HEK293T (cell line): ENCODE results near the gene CARD19.

Experiments used
- ARNT ChIP-seq: fragments of 450-650 bp; IDR thresholded peaks from 2 replicates; pipeline ENCODE4 v1.6.1; 2017; ENCODE audit warnings: mild to moderate bottlenecking
- BHLHE40 ChIP-seq: fragments of 450-650 bp; IDR thresholded peaks from 2 replicates; pipeline ENCODE4 v1.6.1; 2016; ENCODE audit warnings: mild to moderate bottlenecking, moderate library complexity, borderline replicate concordance
- ELF4 ChIP-seq: fragments of 450-650 bp; IDR thresholded peaks from 2 replicates; pipeline ENCODE4 v1.6.1; 2017; ENCODE audit warnings: antibody characterized with exemption
- FOXA1 ChIP-seq: fragments of 450-650 bp; IDR thresholded peaks from 2 replicates; pipeline ENCODE4 v1.6.1; 2016; ENCODE audit warnings: mild to moderate bottlenecking
- FOXM1 ChIP-seq: fragments of 450-650 bp; IDR thresholded peaks from 2 replicates; pipeline ENCODE4 v1.6.1; 2017; ENCODE audit warnings: mild to moderate bottlenecking, borderline replicate concordance
- SP1 ChIP-seq: fragments of 450-650 bp; IDR thresholded peaks from 2 replicates; pipeline ENCODE4 v1.6.1; 2017

- TF ChIP-seq SP1 = no peak
- TF ChIP-seq FOXM1 = no peak
- TF ChIP-seq FOXA1 = no peak
- TF ChIP-seq BHLHE40 = no peak
- no peak for TF ChIP-seq ARNT
- no peak for TF ChIP-seq ELF4
Observed at GRCh38 chr9:93128011-93128714, 32.1 kb downstream of the CARD19 start.
